Immature natural killer cell (primary cell): Measurements from ENCODE around the gene SMIM13. TPM values are rescaled to one million over a fixed set of nuclear protein-coding genes. Genes with fewer than 3 reads are reported as not detected.

ENCODE experiments used
- DNase-seq, 3 donors: peaks; one replicate each; pipeline ENCODE4 v3.0.0; 2022; ENCODE audit warnings: mixed read lengths in 1 of 3
- H3K27ac Mint-ChIP-seq, 6 donors: one replicate each; pipeline ENCODE4 v1.8.0; 2020; ENCODE audit warnings: mixed read lengths in 6 of 6, mild to moderate bottlenecking in 5 of 6, inconsistent platforms in 4 of 6, moderate library complexity in 3 of 6
- H3K27me3 Mint-ChIP-seq, 3 donors: one replicate each; pipeline ENCODE4 v1.8.0; 2020 to 2021; ENCODE audit warnings: low read depth in 3 of 3, mild to moderate bottlenecking in 3 of 3, mixed read lengths in 3 of 3, moderate library complexity in 3 of 3, inconsistent platforms in 1 of 3
- H3K36me3 Mint-ChIP-seq, 3 donors: one replicate each; pipeline ENCODE4 v1.8.0; 2020; ENCODE audit warnings: mixed read lengths in 3 of 3, inconsistent platforms in 2 of 3, mild to moderate bottlenecking in 2 of 3
- H3K4me1 Mint-ChIP-seq, 2 donors: one replicate each; pipeline ENCODE4 v1.8.0; 2020; ENCODE audit warnings: inconsistent platforms in 2 of 2, mild to moderate bottlenecking in 2 of 2, mixed read lengths in 2 of 2, moderate library complexity in 1 of 2
- H3K4me3 Mint-ChIP-seq, 5 donors: one replicate each; pipeline ENCODE4 v1.8.0; 2020; ENCODE audit warnings: mild to moderate bottlenecking in 5 of 5, mixed read lengths in 5 of 5, inconsistent platforms in 3 of 5, moderate library complexity in 3 of 5
- H3K9me3 Mint-ChIP-seq, 6 donors: one replicate each; pipeline ENCODE4 v1.8.0; 2020; ENCODE audit warnings: mild to moderate bottlenecking in 6 of 6, mixed read lengths in 6 of 6, inconsistent platforms in 4 of 6, moderate library complexity in 3 of 6
- polyA plus RNA-seq, 3 donors: library from polyadenylated mRNA; unstranded; fragments of 300-500 nt; fragmentation: Illumina TruSeq; gene quantifications; one replicate each; pipeline ENCODE4 v1.2.3, GENCODE V29; 2021

Gene SMIM13
- polyA plus RNA-seq, 3 donors from 2014 or later, result 2.7 to 4.6 (median 4.0) TPM

DNA sequence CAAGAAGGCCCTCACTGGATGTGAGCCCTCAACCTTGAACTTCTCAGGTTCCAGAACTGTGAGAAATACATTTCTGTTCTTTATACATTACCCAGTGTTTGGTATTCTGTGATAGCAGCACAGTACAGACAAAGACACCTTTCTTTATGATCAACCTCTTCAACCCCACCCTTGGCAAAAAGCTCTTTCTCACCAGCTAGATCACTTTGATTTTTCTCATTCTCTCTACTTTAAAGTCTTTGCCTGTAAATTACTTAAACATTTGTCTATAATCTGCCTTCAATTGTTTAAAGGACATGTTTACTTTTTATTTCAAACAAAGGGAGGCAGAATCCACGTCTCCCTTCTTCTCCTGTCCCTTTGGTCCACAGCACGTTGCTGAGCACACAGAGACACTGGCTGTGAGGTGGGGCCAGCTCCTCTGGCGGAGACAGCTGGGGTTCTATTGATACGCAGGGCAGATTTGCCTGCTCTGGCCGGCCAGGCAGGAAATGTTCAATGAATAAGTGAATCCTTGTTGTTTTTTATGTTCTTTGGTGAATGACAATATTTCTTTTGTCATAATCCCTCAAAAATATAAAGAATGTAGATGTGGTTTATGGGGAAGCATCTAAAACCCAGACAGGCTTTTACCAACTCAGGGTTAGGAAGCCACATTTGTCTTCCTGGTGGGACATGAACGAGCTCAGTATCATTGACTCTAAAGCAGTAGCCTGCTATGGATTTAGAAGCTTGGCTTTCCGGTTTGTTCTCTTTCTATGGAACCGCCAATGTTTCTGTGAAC, 86.0 kb downstream of the SMIM13 start:
- DNase-seq, result no peak
- Mint-ChIP-seq H3K36me3 (peaks cover 21 to 28% (median 24%) of the 10 kb centered on the region in 3 donors), H3K4me3 (no peak overlapping the region), H3K27me3 (no peaks in the 10 kb centered on the region), H3K4me1 (peaks cover 2 to 16% of the 10 kb centered on the region in 2 donors), H3K9me3 (no peaks in the 10 kb centered on the region), H3K27ac (peak overlapping the region in 2 of 6 donors; percentile 1 to 11)

DNA sequence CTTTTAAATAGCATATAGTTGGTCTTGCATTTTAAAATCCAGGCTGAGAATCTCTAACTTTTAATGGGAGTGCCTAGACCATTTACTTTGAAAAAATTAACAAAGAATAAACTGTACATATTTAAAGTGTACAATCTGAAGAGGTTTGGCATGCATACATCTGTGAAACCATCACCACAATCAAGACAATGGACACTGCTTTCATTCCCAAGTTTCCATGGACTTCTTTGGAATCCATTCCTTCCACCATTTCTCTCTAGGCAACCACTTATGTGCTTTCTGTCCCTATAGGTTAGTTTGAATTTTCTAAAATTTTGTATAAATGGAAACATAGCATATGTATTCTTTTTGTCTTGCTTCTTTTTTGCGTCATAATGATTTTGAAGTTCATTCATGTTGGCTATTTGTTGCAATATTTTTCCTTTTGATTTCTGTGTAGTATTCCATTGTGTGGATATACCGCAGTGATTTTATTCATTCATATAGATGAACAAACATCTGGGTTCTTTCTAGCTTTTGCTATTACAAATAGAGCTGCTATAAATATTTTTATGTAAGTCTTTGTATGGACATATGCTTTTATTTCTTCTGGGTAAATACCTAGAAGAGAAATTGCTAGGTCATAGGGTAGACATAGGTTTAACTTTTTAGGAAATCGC, 88.0 kb downstream of the SMIM13 start:
- Mint-ChIP-seq H3K27ac (peak overlapping the region in 2 of 6 donors; percentile 40 to 41), H3K36me3 (peaks cover 24 to 45% (median 36%) of the 10 kb centered on the region in 3 donors)

DNA sequence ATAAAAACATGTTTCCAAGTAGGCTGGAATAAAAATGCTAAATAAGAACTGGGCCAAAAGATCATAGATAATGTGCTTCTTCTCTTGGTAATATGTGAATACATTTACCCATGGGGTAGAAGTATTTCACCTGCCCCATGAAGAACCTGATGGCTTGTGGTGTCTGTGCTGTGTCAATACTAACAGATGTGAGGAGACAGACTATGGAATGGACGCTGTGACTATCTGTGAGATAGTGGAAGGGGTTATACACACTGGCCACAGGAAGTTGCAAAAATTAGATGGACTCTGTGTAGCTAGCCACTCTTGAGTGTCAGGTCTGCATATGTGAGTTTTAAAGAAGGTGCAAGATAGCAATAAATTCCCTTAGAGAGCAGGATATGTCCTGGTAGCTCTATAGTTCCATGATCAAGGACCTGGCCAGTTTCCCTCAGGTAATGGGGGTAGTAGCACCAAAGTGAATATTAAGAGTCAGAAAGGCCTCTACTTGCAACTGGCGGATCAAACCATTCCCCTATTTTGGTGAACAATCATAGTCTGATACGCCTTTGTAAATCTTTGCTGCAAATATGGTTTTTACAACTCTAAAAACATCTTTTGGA, 90.2 kb downstream of the SMIM13 start:
- H3K4me3 Mint-ChIP-seq, result no peak overlapping the region
- H3K9me3 Mint-ChIP-seq, result no peaks in the 10 kb centered on the region
- peaks cover 5 to 25% of the 10 kb centered on the region in 2 donors for H3K4me1 Mint-ChIP-seq
- no peaks in the 10 kb centered on the region for H3K27me3 Mint-ChIP-seq
- no peak for DNase-seq
- H3K27ac Mint-ChIP-seq, result peak overlapping the region; percentile 5 to 82 (median 72)
- peaks cover 39 to 67% (median 53%) of the 10 kb centered on the region in 3 donors for H3K36me3 Mint-ChIP-seq

More for the DNA sequence above, 88.0 kb downstream of the SMIM13 start:
- DNase-seq, result no peak
- H3K9me3 Mint-ChIP-seq, result no peaks in the 10 kb centered on the region
- H3K4me3 Mint-ChIP-seq, result no peak overlapping the region
- H3K4me1 Mint-ChIP-seq, result peaks cover 2 to 16% of the 10 kb centered on the region in 2 donors
- H3K27me3 Mint-ChIP-seq, result no peaks in the 10 kb centered on the region

DNA sequence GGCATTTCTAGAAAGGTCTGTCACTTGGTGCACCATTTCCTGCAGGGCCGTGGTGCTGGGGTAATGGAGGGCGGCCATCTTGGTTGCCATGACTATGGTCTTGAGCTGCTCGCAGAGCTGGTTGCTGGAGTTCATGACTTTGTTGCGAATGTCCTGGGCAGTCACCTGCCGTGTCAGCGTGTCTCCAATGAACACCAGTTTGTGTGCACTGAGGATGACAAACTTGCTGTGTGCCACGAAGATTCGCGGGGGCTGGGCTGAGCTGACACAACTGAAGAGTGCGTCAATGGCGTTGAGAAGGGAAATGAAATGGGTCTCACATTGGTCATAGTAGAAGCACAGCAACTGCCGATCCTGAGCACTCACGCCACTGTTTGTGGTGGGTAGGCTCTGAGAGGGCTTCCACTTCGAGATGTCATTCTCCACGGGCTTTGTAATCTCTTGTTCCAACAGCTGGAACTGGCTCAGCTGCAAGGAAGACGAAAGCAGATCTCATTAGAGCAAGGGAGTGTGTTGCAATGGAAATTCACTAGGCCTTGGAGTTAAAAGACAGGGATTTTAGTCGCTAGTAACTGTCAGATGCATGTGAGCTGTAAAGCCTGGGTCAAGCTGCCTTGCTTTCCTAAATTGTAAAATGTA, 91.7 kb downstream of the SMIM13 start:
- Mint-ChIP-seq H3K4me3 (no peak overlapping the region), H3K4me1 (peaks cover 3 to 26% of the 10 kb centered on the region in 2 donors), H3K27me3 (no peaks in the 10 kb centered on the region), H3K36me3 (peaks cover 39 to 77% (median 54%) of the 10 kb centered on the region in 3 donors), H3K9me3 (no peaks in the 10 kb centered on the region), H3K27ac (peak overlapping the region; percentile 10 to 62 (median 30))
- no peak for DNase-seq

DNA sequence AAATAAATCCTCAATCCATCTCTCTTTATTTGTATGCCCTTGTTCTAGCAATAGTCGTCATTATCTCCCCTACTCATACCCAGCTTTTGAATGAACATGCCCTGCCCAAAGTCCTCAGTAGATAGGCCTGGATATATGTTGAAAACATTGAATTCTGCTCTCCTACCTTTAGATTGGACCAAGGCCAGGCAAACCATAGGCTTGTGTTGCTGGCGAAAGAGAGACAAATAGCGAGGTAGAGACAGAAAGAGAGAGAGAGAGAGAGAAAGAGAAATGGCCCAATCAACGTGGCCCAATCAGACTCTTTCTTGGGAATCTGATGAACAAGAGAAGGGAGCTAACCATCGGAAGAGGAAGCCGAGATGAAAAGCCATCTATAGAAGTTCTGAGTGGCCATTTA, 93.7 kb downstream of the SMIM13 start:
- DNase-seq, result no peak
- Mint-ChIP-seq H3K27me3 (peaks cover 2 to 4% (median 2%) of the 10 kb centered on the region in 3 donors), H3K9me3 (no peaks in the 10 kb centered on the region), H3K4me3 (no peak overlapping the region), H3K36me3 (peaks cover 35 to 88% (median 56%) of the 10 kb centered on the region in 3 donors), H3K4me1 (peaks cover 3 to 26% of the 10 kb centered on the region in 2 donors), H3K27ac (peak overlapping the region in 5 of 6 donors; percentile 25 to 89 (median 72))

Other genes with a start within 250 kb of the SMIM13 start
- not detected for gene GCM2, start 211.8 kb upstream of the SMIM13 start, polyA plus RNA-seq
- gene SYCP2L, start 206.8 kb upstream of the SMIM13 start, polyA plus RNA-seq, result under 1 TPM in 1 of 3 donors, not detected in 2; 0.09 TPM
- not detected for gene ELOVL2, start 49.5 kb upstream of the SMIM13 start, polyA plus RNA-seq
- gene ERVFRD-1, start 17.9 kb downstream of the SMIM13 start, polyA plus RNA-seq, result under 1 TPM in 1 of 3 donors, not detected in 2; 0.09 TPM
- gene NEDD9, start 138.8 kb downstream of the SMIM13 start, polyA plus RNA-seq, result 10 to 100 TPM; 26.2 to 73.6 (median 27.6) TPM